ENCODE results near the gene PLPP1. TPM values are rescaled to one million over a fixed set of nuclear protein-coding genes. Genes with fewer than 3 reads are reported as not detected.

PLPP1 gene
- polyA plus RNA-seq, 1 donor = 54.7 TPM

GRCh38 chr5:55572600-55572999, 37.8 kb upstream of the PLPP1 start:
- Histone ChIP-seq H3K4me3 (ENCODE audit: low read length) (no peak overlapping the region), H3K27ac (ENCODE audit: low read length) (no peak overlapping the region), H3K4me1 (ENCODE audit: control insufficient read depth, insufficient read depth, low read length) (no peaks in the 10 kb centered on the region), H3K9me3 (ENCODE audit: control insufficient read depth, low read depth, low read length) (no peaks in the 10 kb centered on the region), H3K36me3 (ENCODE audit: control insufficient read depth, insufficient read depth, low read length) (no peaks in the 10 kb centered on the region), H3K27me3 (ENCODE audit: control insufficient read depth, insufficient read depth, low read length) (no peaks in the 10 kb centered on the region)
- DNase-seq = no peak
- no CpG with 5 or more reads among the region's 4 CpGs for WGBS (ENCODE audit: insufficient coverage, low lambda C conversion rate)

GRCh38 chr5:55572020-55572419, 37.3 kb upstream of the PLPP1 start:
- H3K4me1 ChIP-seq (ENCODE audit: control insufficient read depth, insufficient read depth, low read length) = no peaks in the 10 kb centered on the region
- no peaks in the 10 kb centered on the region for H3K36me3 ChIP-seq (ENCODE audit: control insufficient read depth, insufficient read depth, low read length)
- no peak overlapping the region for H3K4me3 ChIP-seq (ENCODE audit: low read length)
- no peak for DNase-seq
- no peaks in the 10 kb centered on the region for H3K27me3 ChIP-seq (ENCODE audit: control insufficient read depth, insufficient read depth, low read length)
- H3K27ac ChIP-seq (ENCODE audit: low read length) = no peak overlapping the region
- no peaks in the 10 kb centered on the region for H3K9me3 ChIP-seq (ENCODE audit: control insufficient read depth, low read depth, low read length)

DNA sequence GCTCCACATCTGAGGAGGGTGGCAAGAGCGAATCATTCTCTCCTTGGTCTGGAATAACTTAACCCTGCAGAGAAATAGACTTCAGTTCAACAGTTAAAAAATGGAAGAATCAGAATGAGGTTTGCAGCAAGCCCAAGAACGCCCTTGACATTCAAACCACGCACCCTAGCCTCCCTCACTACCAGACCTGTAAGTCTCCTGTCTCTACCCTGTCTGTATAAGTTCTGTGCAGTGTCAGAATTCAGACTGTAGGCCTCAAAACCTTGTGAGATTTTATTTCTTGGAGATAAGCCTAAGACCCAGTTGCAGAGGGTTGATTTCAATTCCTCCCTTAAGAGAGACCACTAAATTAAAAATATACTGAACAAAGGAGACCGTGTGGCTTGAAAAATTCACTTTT, 35.8 kb upstream of the PLPP1 start:
- Histone ChIP-seq H3K4me3 (ENCODE audit: low read length) (no peak overlapping the region), H3K27me3 (ENCODE audit: control insufficient read depth, insufficient read depth, low read length) (no peaks in the 10 kb centered on the region), H3K9me3 (ENCODE audit: control insufficient read depth, low read depth, low read length) (no peaks in the 10 kb centered on the region), H3K36me3 (ENCODE audit: control insufficient read depth, insufficient read depth, low read length) (no peaks in the 10 kb centered on the region), H3K4me1 (ENCODE audit: control insufficient read depth, insufficient read depth, low read length) (no peaks in the 10 kb centered on the region), H3K27ac (ENCODE audit: low read length) (no peak overlapping the region)
- 100% methylated on average over 1 of the region's 4 CpGs for WGBS (ENCODE audit: insufficient coverage, low lambda C conversion rate)
- DNase-seq = no peak

DNA sequence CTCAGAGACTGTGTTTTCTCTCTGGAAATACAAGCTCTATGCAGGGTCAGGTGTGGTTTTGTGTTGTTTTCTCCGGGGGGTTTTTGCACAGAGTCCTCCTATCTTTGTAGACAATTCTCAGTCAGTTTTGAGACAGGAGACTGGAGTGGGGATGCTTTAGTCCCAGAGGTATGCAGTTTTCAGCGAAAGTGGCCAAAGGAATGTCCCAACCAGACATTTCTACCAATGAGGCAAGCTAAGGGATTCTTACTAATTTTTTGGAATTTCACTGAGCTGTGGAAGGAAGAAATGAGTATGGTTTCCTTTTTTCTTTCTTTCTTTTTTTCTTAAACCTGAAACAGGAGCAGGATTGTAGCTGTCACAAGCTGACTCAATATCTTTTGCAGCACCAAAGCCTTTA, 35.3 kb upstream of the PLPP1 start:
- Histone ChIP-seq H3K4me1 (ENCODE audit: control insufficient read depth, insufficient read depth, low read length) (no peaks in the 10 kb centered on the region), H3K27me3 (ENCODE audit: control insufficient read depth, insufficient read depth, low read length) (no peaks in the 10 kb centered on the region), H3K9me3 (ENCODE audit: control insufficient read depth, low read depth, low read length) (no peaks in the 10 kb centered on the region), H3K4me3 (ENCODE audit: low read length) (no peak overlapping the region), H3K27ac (ENCODE audit: low read length) (no peak overlapping the region), H3K36me3 (ENCODE audit: control insufficient read depth, insufficient read depth, low read length) (no peaks in the 10 kb centered on the region)
- WGBS (ENCODE audit: insufficient coverage, low lambda C conversion rate) = 83% methylated on average over 1 of the region's 2 CpGs
- DNase-seq = no peak

- Histone ChIP-seq H3K4me3 (ENCODE audit: low read length) (no peak overlapping the region), H3K9me3 (ENCODE audit: control insufficient read depth, low read depth, low read length) (no peaks in the 10 kb centered on the region), H3K27me3 (ENCODE audit: control insufficient read depth, insufficient read depth, low read length) (no peaks in the 10 kb centered on the region), H3K4me1 (ENCODE audit: control insufficient read depth, insufficient read depth, low read length) (no peaks in the 10 kb centered on the region), H3K36me3 (ENCODE audit: control insufficient read depth, insufficient read depth, low read length) (no peaks in the 10 kb centered on the region), H3K27ac (ENCODE audit: low read length) (no peak overlapping the region)
- no peak for DNase-seq
- WGBS (ENCODE audit: insufficient coverage, low lambda C conversion rate) = 100% methylated on average over 1 of the region's 3 CpGs
Measured at GRCh38 chr5:55569513-55569865, 34.7 kb upstream of the PLPP1 start.

- Histone ChIP-seq H3K27me3 (ENCODE audit: control insufficient read depth, insufficient read depth, low read length) (no peaks in the 10 kb centered on the region), H3K36me3 (ENCODE audit: control insufficient read depth, insufficient read depth, low read length) (no peaks in the 10 kb centered on the region), H3K9me3 (ENCODE audit: control insufficient read depth, low read depth, low read length) (no peaks in the 10 kb centered on the region), H3K4me3 (ENCODE audit: low read length) (no peak overlapping the region), H3K4me1 (ENCODE audit: control insufficient read depth, insufficient read depth, low read length) (no peaks in the 10 kb centered on the region), H3K27ac (ENCODE audit: low read length) (no peak overlapping the region)
- WGBS (ENCODE audit: insufficient coverage, low lambda C conversion rate) = 67% methylated on average over 7 of the region's 15 CpGs
- DNase-seq = no peak
Measured at GRCh38 chr5:55568654-55569512, 34.1 kb upstream of the PLPP1 start.

DNA sequence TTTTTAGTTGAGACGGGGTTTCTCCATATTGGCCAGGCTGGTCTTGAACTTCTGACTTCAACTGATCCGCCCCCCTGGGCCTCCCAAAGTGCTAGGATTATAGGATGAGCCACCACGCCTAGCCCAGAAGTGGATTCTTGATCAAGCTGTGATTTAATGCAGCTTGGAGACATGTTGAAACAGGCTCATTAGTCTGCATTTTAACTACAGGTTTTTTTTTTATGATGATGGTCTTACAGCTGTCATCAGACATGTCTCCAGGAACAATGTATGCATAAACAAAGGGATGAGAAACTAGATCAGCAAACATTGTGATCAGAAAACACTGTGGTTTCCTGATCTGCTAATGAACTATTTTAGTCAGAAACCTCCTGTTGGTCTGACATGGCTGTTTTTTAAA, 30.0 kb upstream of the PLPP1 start:
- no CpG with 5 or more reads among the region's 3 CpGs for WGBS (ENCODE audit: insufficient coverage, low lambda C conversion rate)
- H3K27me3 ChIP-seq (ENCODE audit: control insufficient read depth, insufficient read depth, low read length) = no peaks in the 10 kb centered on the region
- no peaks in the 10 kb centered on the region for H3K9me3 ChIP-seq (ENCODE audit: control insufficient read depth, low read depth, low read length)
- no peaks in the 10 kb centered on the region for H3K4me1 ChIP-seq (ENCODE audit: control insufficient read depth, insufficient read depth, low read length)
- no peak overlapping the region for H3K27ac ChIP-seq (ENCODE audit: low read length)
- no peak for DNase-seq
- no peaks in the 10 kb centered on the region for H3K36me3 ChIP-seq (ENCODE audit: control insufficient read depth, insufficient read depth, low read length)
- H3K4me3 ChIP-seq (ENCODE audit: low read length) = no peak overlapping the region

- Histone ChIP-seq H3K36me3 (ENCODE audit: control insufficient read depth, insufficient read depth, low read length) (no peaks in the 10 kb centered on the region), H3K4me1 (ENCODE audit: control insufficient read depth, insufficient read depth, low read length) (no peaks in the 10 kb centered on the region), H3K27me3 (ENCODE audit: control insufficient read depth, insufficient read depth, low read length) (no peaks in the 10 kb centered on the region), H3K9me3 (ENCODE audit: control insufficient read depth, low read depth, low read length) (no peaks in the 10 kb centered on the region), H3K27ac (ENCODE audit: low read length) (no peak overlapping the region), H3K4me3 (ENCODE audit: low read length) (no peak overlapping the region)
- DNase-seq = no peak
- WGBS (ENCODE audit: insufficient coverage, low lambda C conversion rate) = 100% methylated on average over 1 of the region's 2 CpGs
Measured at GRCh38 chr5:55558484-55558883, 23.7 kb upstream of the PLPP1 start.

DNA sequence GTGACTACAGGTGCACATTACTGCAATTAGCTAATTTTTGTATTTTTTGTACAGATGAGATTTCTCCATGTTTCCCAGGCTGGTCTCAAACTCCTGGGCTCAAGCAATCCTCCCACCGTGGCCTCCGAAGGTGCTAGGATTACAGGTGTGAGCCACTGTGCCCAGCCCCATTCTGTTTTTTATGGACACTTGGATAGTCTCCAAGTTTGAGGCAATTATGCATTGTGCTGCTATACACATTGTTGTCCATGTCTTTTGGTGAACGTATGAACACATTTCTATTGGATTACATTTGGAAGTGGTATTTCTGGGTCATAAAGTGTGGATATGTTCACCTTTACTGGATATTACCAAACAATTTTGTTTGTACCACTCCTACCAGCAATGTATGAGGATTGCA, 22.4 kb upstream of the PLPP1 start:
- no peak for DNase-seq
- WGBS (ENCODE audit: insufficient coverage, low lambda C conversion rate) = no CpG with 5 or more reads among the region's 3 CpGs

GRCh38 chr5:55554585-55555202, 19.9 kb upstream of the PLPP1 start:
- no peaks in the 10 kb centered on the region for H3K36me3 ChIP-seq (ENCODE audit: control insufficient read depth, insufficient read depth, low read length)
- no peak overlapping the region for H3K4me3 ChIP-seq (ENCODE audit: low read length)
- no peaks in the 10 kb centered on the region for H3K27me3 ChIP-seq (ENCODE audit: control insufficient read depth, insufficient read depth, low read length)
- no peak for DNase-seq
- no peak overlapping the region for H3K27ac ChIP-seq (ENCODE audit: low read length)
- no peaks in the 10 kb centered on the region for H3K4me1 ChIP-seq (ENCODE audit: control insufficient read depth, insufficient read depth, low read length)
- H3K9me3 ChIP-seq (ENCODE audit: control insufficient read depth, low read depth, low read length) = peaks cover 2% of the 10 kb centered on the region
- WGBS (ENCODE audit: insufficient coverage, low lambda C conversion rate) = 83% methylated on average over 1 of the region's 2 CpGs

More for the DNA sequence above, 22.4 kb upstream of the PLPP1 start:
- no peak overlapping the region for H3K27ac ChIP-seq (ENCODE audit: low read length)
- H3K27me3 ChIP-seq (ENCODE audit: control insufficient read depth, insufficient read depth, low read length) = no peaks in the 10 kb centered on the region
- peaks cover 2% of the 10 kb centered on the region for H3K9me3 ChIP-seq (ENCODE audit: control insufficient read depth, low read depth, low read length)
- no peaks in the 10 kb centered on the region for H3K4me1 ChIP-seq (ENCODE audit: control insufficient read depth, insufficient read depth, low read length)
- no peaks in the 10 kb centered on the region for H3K36me3 ChIP-seq (ENCODE audit: control insufficient read depth, insufficient read depth, low read length)
- no peak overlapping the region for H3K4me3 ChIP-seq (ENCODE audit: low read length)

DNA sequence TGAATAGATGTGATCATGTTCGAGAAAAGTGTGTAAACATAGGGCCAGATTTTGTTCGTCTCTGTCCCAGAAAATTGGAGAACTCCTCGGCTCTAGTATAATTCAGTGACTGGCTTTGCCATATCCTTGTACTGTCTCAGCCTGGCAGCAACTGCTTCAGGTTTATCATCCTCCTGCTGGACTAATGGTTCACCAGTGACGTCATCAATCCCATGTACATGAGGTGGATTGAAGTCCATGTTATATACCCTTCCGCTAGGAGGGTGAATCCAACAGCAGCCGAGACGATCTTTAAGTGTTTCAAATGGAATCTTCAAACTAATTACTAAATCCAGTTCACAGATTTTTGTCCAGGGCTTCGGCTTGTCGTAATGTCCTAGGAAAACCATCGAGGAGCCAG, 17.1 kb upstream of the PLPP1 start:
- Histone ChIP-seq H3K4me1 (ENCODE audit: control insufficient read depth, insufficient read depth, low read length) (peaks cover 5% of the 10 kb centered on the region), H3K36me3 (ENCODE audit: control insufficient read depth, insufficient read depth, low read length) (no peaks in the 10 kb centered on the region), H3K9me3 (ENCODE audit: control insufficient read depth, low read depth, low read length) (peaks cover 2% of the 10 kb centered on the region), H3K27ac (ENCODE audit: low read length) (no peak overlapping the region), H3K4me3 (ENCODE audit: low read length) (no peak overlapping the region), H3K27me3 (ENCODE audit: control insufficient read depth, insufficient read depth, low read length) (no peaks in the 10 kb centered on the region)
- DNase-seq = no peak
- WGBS (ENCODE audit: insufficient coverage, low lambda C conversion rate) = no CpG with 5 or more reads among the region's 10 CpGs
